B cell (primary cell): ENCODE results near the gene ATXN7L3B. TPM values are rescaled to one million over a fixed set of nuclear protein-coding genes. Genes with fewer than 3 reads are reported as not detected.

ENCODE experiments used
- ATAC-seq: fragments of 200-7000 bp; cut with Tn5 transposase; one replicate; pipeline ENCODE4 v1.10.0; 2021; ENCODE audit warnings: low read depth, mild to moderate bottlenecking, moderate number of reproducible peaks, moderate library complexity
- CTCF ChIA-PET: fragments of 350-600 bp; sonication (Branson Sonifier 250); formaldehyde crosslinking; loops from one replicate; lab custom pipeline; 2021; ENCODE audit warnings: antibody characterized with exemption, inconsistent platforms; lab: Charles Lee
- POLR2A ChIA-PET: fragments of 350-600 bp; sonication (Branson Sonifier 250); formaldehyde crosslinking; loops from one replicate; lab custom pipeline; 2021; ENCODE audit warnings: antibody characterized with exemption; lab: Charles Lee
- DNase-seq: peaks from one replicate; pipeline ENCODE4 v3.0.0; 2013
- H2AFZ ChIP-seq: 2 replicates; pipeline ENCODE4 v1.6.1; 2012; ENCODE audit warnings: mild to moderate bottlenecking, low read depth, low read length; ENCODE audit not compliant: insufficient read depth, poor library complexity, severe bottlenecking
- H3K27ac ChIP-seq, 2 donors: 1 replicate in 1 of 2; 2 replicates in 1 of 2; pipeline ENCODE4 v1.5.1; 2012 to 2013; ENCODE audit warnings: low read length in 2 of 2, mild to moderate bottlenecking in 2 of 2, moderate library complexity in 1 of 2
- H3K27me3 ChIP-seq, 4 experiments: fragments of 200-600 bp in 1 of 4; sonication (generic) in 1 of 4; replicated peaks in 1 of 4; 1 replicate in 2 of 4; 2 replicates in 2 of 4; pipeline versions ENCODE4 v1.6.1 to v1.7.0; 2013 to 2016; ENCODE audit warnings: low read length in 3 of 4, mild to moderate bottlenecking in 2 of 4, mixed read lengths in 1 of 4, moderate library complexity in 1 of 4; ENCODE audit not compliant: insufficient read depth in 4 of 4, control insufficient read depth in 3 of 4; ENCODE audit errors: control extremely low read depth in 1 of 4
- H3K36me3 ChIP-seq, 2 experiments: replicated peaks in 1 of 2; 1 replicate in 1 of 2; 2 replicates in 1 of 2; pipeline versions ENCODE4 v1.6.1 to v1.7.1; 2013; ENCODE audit warnings: low read length in 1 of 2; ENCODE audit not compliant: insufficient read depth in 2 of 2, control insufficient read depth in 1 of 2; ENCODE audit errors: control extremely low read depth in 1 of 2, extremely low read depth in 1 of 2
- H3K4me1 ChIP-seq, 2 donors: fragments of 200-600 bp in 1 of 2; sonication (generic) in 1 of 2; 1 replicate in 1 of 2; 2 replicates in 1 of 2; pipeline versions ENCODE4 v1.5.1 to v1.6.1; 2013 to 2017; ENCODE audit warnings: low read length in 2 of 2; ENCODE audit not compliant: control insufficient read depth in 2 of 2, insufficient read depth in 2 of 2
- H3K4me2 ChIP-seq: replicated peaks from 2 replicates; pipeline ENCODE3; 2012; ENCODE audit warnings: mild to moderate bottlenecking, low read depth, low read length; ENCODE audit not compliant: poor library complexity, severe bottlenecking
- H3K4me3 ChIP-seq, 5 experiments: fragments of 200-600 bp in 1 of 5; sonication (generic) in 1 of 5; 1 replicate in 3 of 5; 2 replicates in 2 of 5; pipeline versions ENCODE4 v1.5.1 to v1.7.0; 2011 to 2016; ENCODE audit warnings: low read length in 4 of 5, mild to moderate bottlenecking in 4 of 5, low read depth in 2 of 5, control low read depth in 1 of 5, moderate library complexity in 1 of 5; ENCODE audit not compliant: insufficient read depth in 1 of 5; ENCODE audit errors: control extremely low read depth in 1 of 5, extremely low read depth in 1 of 5
- H3K79me2 ChIP-seq: fragments of 200-600 bp; sonication (generic); one replicate; pipeline ENCODE4 v1.6.0; 2016; ENCODE audit warnings: low read length; ENCODE audit not compliant: control insufficient read depth, insufficient read depth
- H3K9ac ChIP-seq: fragments of 200-600 bp; sonication (generic); 2 replicates; pipeline ENCODE4 v1.6.1; 2017; ENCODE audit warnings: mild to moderate bottlenecking, low read length, moderate library complexity
- H3K9me3 ChIP-seq, 3 donors: one replicate each; pipeline versions ENCODE4 v1.6.1 to v1.7.1; 2013; ENCODE audit warnings: low read length in 2 of 3; ENCODE audit not compliant: control insufficient read depth in 2 of 3, insufficient read depth in 1 of 3; ENCODE audit errors: control extremely low read depth in 1 of 3
- H4K20me1 ChIP-seq: 2 replicates; pipeline ENCODE4 v1.6.0; 2012; ENCODE audit warnings: mild to moderate bottlenecking, low read length; ENCODE audit not compliant: insufficient read depth, control insufficient read depth, poor library complexity, severe bottlenecking
- H3K27ac Mint-ChIP-seq: one replicate; pipeline ENCODE4 v1.8.0; 2021; ENCODE audit warnings: mixed read lengths
- H3K27me3 Mint-ChIP-seq: one replicate; pipeline ENCODE4 v1.8.0; 2021; ENCODE audit warnings: mixed read lengths
- H3K4me1 Mint-ChIP-seq: one replicate; pipeline ENCODE4 v1.8.0; 2021; ENCODE audit warnings: mixed read lengths
- H3K4me3 Mint-ChIP-seq: one replicate; pipeline ENCODE4 v1.8.0; 2021; ENCODE audit warnings: mixed read lengths
- H3K9me3 Mint-ChIP-seq: one replicate; pipeline ENCODE4 v1.8.0; 2022; ENCODE audit warnings: mixed read lengths; ENCODE audit not compliant: insufficient read depth
- CTCF ChIP-seq: fragments of 200-600 bp; IDR thresholded peaks from one replicate; pipeline ENCODE4 v1.8.0; 2022; ENCODE audit warnings: antibody characterized with exemption, mild to moderate bottlenecking
- EZH2 ChIP-seq: IDR thresholded peaks from 2 replicates; pipeline ENCODE4 v1.6.1; 2012; ENCODE audit warnings: borderline replicate concordance, low read depth, mild to moderate bottlenecking, moderate library complexity, low read length; ENCODE audit not compliant: insufficient read depth, poor library complexity, severe bottlenecking
- WGBS: methylation state at CpG from one replicate; pipeline ENCODE4 v1.1.5; 2013; ENCODE audit warnings: missing lambda C conversion rate; ENCODE audit not compliant: insufficient coverage; 5-methylcytosine and 5-hydroxymethylcytosine counted together
- intact Hi-C: fragments of 100-400 bp; cut with micrococcal nuclease; formaldehyde crosslinking; loops from one replicate; pipeline ENCODE4 v1.10.0; 2022
- polyA plus RNA-seq: library from polyadenylated mRNA; depleted of rRNA; stranded (reverse); fragments of >200 nt; gene quantifications from 2 replicates; pipeline ENCODE4 v1.2.3, GENCODE V29; 2012
- total RNA-seq, 2 donors: library from RNA; stranded (reverse); fragments of 120-200 nt in 1 of 2; gene quantifications; 1 replicate in 1 of 2; 2 replicates in 1 of 2; pipeline versions ENCODE4 v1.2.3 to v1.2.4, GENCODE V29; 2013 to 2022

The ATXN7L3B gene
- total and polyA plus RNA-seq, 2 donors (not counting 1 experiment from before 2014, with no cell fraction given), result 15.0 to 38.6 TPM

DNA sequence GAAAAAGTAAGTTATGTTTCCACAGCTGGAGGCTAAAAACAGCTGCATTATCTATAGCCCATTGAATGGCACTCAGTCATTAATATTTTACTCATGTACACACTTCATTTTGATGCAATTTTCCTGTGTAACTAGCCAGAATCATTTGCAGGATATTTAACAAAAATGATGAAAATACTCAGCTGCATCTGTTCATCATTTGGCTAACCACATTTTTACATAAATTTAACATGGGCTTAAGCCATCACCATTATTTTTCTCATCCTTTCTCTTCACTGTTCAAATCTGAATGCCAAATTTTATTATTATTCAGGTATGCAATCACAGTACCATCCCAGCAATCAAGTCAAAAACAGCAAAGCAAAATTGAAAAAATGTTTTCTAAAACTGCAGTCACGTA, 41.8 kb downstream of the ATXN7L3B start:
- Histone ChIP-seq H3K4me2 (no peak overlapping the region), H3K4me1 (no peaks in the 10 kb centered on the region), H2AFZ (no peak overlapping the region), H3K9ac (no peak overlapping the region), H4K20me1 (no peaks in the 10 kb centered on the region), H3K9me3 (no peaks in the 10 kb centered on the region), H3K36me3 (no peaks in the 10 kb centered on the region), H3K27ac (no peak overlapping the region), H3K27me3 (no peaks in the 10 kb centered on the region), H3K4me3 (no peak overlapping the region), H3K79me2 (no peaks in the 10 kb centered on the region)
- H3K27ac Mint-ChIP-seq, result no peak overlapping the region
- TF ChIP-seq EZH2, result no peak
- TF ChIP-seq CTCF, result no peak
- ATAC-seq, result no peak
- no peaks in the 10 kb centered on the region for H3K27me3 Mint-ChIP-seq
- POLR2A ChIA-PET, result no interaction called here
- H3K9me3 Mint-ChIP-seq, result no peaks in the 10 kb centered on the region
- intact Hi-C loops, result no loop called here
- no peak for DNase-seq
- 86% methylated on average over 1 of the region's 1 CpG for WGBS
- no peak overlapping the region for H3K4me3 Mint-ChIP-seq
- no peaks in the 10 kb centered on the region for H3K4me1 Mint-ChIP-seq
- CTCF ChIA-PET, result no interaction called here

GRCh38 chr12:74579981-74580380, 42.3 kb downstream of the ATXN7L3B start:
- ChIA-PET CTCF (no interaction called here), POLR2A (no interaction called here)
- Mint-ChIP-seq H3K4me3 (no peak overlapping the region), H3K27me3 (no peaks in the 10 kb centered on the region), H3K4me1 (no peaks in the 10 kb centered on the region), H3K27ac (no peak overlapping the region), H3K9me3 (no peaks in the 10 kb centered on the region)
- no peak overlapping the region for H3K9ac ChIP-seq
- no peak overlapping the region for H3K4me2 ChIP-seq
- DNase-seq (no peak), ATAC-seq (no peak)
- no peaks in the 10 kb centered on the region for H3K79me2 ChIP-seq
- intact Hi-C loops, result no loop called here
- no peak overlapping the region for H2AFZ ChIP-seq
- H4K20me1 ChIP-seq, result no peaks in the 10 kb centered on the region
- H3K27me3 ChIP-seq, result no peaks in the 10 kb centered on the region
- H3K4me3 ChIP-seq, result no peak overlapping the region
- no peaks in the 10 kb centered on the region for H3K9me3 ChIP-seq
- no CpG with 5 or more reads among the region's 1 CpG for WGBS
- TF ChIP-seq EZH2 (no peak), CTCF (no peak)
- H3K36me3 ChIP-seq, result no peaks in the 10 kb centered on the region
- H3K27ac ChIP-seq, result no peak overlapping the region
- no peaks in the 10 kb centered on the region for H3K4me1 ChIP-seq
